ENCODE measurements around the gene ZSCAN26.

ZSCAN26 gene

DNA sequence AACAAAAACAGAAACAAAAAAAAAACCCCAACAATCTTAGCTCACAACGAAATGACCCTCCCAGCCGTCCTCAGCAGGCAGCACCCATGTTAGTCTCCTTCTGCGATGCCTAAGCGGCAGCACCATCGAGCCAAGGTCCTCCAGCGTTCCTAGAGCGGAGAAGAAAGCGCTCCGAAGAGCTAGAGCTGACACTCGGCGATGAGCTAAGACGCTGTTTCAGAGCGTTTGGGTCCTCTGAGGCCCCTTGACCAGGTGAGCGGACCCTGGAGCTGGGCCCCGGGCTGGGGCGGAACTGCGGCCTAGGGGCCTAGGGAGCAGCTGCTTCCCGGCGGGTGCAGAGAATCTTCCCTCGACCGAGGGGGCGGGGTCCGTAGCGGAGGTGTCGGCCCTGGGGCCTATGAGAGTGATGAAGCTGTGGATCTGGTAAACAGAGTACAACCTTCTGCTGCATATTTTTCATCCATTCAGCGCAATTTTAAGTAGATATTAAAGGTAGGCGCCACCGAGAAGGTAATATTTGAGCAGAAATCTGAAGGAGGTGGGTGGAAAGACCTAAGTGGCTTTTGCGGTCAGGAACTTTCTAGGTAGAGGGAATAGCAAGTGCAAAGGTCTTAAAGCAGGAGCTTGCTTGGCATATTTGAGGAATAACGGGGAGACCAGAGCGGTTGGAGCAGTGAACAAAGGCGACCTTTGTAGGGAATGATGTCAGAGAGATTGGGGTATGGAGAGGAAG, at the start of gene ZSCAN26:
ZSCAN26 (plus strand) TSS at position 182 of the 733 bp plus-strand sequence. CDS start 4,777 bp downstream, outside the sequence.
- peak; percentile 91 for DNase-seq

DNA sequence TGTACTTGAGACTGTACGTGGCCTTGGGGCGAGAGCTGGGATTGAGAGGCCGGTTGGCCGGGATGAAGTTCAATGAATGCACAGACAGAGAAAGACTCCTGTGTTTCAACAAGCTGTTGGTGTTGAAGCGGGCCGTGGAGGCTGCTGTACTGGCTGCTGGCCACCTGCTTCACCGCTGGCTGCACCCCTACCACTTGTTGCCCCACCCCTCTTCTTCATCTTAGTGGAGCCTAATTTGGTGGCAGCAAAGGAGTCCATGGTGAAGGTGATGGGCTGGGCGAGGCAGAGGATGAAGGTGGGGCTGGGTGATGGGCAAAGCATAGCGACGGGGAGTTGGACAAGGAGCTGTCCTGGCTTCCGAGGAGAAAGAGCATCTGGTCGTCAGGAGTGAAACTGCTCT, 49.1 kb upstream of the ZSCAN26 start:
- DNase-seq = no peak

DNA sequence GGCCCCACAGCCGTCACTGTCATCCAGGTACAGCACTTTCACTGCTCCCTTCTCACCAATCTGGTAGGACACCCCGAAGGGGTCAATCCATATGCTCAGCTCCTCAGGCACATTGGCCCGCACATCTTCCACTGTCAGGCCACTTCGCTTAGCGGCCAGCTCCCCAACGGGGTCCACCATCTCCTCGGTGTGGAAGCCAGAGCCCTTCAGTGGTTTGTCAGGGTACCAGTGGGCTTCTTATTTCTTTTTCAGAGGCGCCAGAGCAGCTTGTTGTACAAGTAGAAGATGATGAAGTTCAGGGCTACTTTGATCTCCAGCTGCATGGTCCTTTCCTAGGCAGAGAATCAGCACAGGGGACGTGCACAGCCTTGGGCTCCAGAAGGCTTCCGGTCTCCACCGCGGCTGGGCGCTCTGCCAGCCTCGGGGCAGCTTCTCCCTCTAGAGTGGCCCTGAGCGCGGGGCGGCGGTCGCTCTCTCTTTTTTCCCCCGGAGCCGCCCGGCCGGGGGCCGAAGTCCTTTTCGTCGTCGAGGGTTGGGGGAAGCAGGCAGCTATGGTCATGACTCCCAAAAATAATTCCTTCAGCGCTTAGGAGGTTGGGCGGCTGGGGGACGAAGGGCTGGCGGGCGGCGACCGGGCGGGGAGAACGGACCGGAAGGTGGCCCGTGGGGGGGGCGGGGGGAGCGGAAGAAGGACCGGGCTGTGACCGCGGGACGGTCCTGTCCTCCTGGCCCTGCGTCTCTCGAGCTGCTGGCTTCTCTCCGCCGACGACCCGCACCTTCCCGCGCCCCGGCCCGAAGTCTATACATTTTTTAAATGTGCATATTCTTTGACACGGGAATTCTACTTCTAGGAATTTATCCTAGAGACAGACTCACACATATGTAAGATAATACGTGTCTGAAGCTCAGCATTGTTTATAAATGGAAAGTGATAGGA, 48.4 kb upstream of the ZSCAN26 start:
- DNase-seq = no peak

DNA sequence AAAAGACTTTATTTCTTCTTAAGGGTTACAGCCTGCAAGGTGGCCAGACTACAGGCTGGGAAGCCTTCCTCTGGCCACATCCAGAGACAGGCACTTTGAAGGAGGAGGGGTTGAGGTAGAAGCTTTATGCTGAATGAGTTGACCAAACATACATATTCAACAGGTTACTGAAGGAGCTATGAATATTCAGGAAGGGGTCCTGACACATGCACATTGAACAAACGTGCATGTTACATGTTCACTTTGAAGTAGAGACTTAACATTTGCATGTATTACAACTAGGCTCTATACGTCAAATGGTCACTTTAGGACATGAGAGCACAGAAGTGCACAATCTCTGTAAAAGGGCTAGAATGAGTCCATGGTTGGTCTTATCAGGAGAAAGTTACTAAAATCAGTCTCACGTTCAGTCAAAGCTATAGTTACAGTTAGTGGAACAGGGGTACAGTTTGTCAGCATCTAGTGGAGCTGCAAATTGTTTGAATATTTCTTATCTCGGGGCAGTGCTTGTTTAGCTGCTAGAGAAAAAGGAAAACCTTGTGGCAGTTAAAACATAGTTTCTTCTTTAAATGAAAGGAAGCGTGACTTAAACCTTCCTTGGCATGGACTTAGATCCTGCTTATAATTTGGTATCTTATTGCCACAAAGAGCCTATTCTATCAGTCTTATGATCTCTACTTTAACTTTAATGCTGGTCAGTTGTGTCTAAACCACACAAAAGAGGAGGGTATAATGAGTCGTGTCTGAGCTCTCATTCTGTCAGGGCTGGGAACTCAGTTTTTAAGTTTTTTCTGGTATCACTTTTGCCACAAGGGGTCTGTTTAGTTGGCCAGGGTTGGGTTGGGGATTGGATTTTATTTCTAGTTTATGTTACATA, 46.4 kb upstream of the ZSCAN26 start:
- no peak for DNase-seq

DNA sequence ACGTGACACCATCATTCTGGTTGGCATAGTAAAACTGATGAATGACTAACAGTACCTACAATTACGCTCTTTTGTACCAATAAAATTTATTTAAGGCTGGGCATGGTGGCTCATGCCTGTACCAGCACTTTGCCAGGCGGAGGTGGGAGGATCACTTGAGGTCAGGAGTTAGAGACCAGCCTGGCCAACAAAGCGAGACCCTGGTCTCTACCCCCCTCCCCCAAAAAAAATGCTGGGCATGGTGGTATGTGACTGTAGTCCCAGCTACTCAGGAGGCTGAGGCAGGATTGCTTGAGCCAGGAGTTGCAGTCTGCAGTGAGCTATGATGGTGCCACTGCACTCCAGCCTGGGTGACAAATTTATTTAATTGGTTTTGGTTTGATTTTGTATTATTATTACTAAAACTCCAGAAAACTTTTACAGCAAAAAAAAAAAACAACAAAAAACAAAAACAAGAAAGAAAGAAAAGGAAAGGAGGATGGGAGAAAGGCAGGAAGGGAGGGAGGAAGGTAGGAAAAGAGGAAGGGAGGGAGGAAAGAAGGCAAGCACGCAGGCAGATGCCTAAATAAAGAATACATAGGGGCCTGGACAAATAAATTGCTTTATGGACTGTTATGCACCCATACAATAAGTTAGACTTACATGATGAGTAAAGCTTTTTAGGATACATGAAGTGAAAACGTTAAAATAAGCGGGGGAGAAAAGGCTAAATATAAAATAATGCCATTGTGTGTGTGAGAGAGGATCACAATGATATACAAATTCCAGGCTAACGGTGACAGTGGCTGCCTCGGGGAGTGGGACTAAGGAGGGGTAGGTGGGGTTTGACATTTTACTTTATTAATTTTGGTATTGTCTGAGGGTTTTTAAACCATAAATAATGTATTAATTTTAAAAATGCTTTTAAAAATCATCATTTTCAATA, 42.5 kb upstream of the ZSCAN26 start:
- DNase-seq = no peak

DNA sequence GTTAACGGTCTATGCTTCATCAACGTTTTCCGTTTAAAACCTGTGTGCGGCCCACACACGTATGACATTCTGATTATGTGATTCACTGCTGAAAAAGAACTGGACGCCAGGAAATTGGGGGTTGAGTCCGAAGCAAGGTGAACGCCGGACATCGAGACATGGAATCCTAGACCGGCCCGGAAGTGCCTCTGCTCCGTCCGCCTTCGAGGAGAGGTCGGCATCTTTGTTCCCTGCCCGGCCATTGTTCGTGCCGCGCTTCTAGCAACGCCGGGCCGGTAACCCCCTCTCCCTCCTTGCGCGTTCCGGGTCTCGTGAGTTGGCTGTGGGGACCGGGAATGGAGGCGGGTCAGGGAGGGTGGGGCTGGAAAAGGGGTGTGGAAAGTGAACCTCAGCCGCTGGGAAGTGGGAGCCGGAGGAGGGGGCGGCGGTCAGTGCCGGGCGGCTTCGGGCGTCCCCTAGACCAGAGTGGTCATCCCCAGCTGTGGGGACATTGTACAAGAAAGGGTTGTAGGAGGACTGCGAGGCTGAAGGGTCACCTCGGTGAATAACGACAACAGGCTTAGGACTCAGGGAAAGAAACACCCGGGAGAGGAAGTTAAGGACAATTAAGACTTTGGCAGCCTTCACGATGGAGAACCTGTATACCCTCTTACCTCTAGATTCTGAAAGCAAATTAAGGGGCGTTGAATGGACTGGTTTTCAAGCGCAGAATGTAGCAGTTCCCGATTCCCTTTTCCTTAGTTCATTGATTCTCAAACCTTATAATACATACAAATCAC, 41.7 kb upstream of the ZSCAN26 start, which contains the start of gene ZSCAN9:
ZSCAN9 (plus strand) TSS at position 220 of the 779 bp plus-strand sequence. CDS start 1,810 bp downstream, outside the sequence.
- peak; percentile 47 for DNase-seq

DNA sequence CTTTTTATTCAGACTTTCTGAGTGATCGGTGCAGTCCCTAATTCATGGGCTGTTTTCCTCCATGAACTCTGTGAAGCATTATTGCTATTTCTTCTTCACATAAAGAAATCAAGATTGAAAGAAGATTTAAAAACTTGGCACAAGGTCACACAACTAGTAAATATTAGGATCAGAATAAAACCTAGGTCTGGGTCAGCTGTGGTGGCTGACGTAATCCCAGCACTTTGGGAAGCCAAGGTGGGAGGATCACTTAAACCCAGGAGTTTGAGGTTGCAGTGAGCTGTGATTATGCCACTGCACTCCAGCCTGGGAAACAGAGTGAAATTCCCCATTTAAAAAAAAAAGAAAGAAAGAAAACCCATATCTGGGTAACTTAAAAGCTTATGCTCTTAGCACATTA, 40.5 kb upstream of the ZSCAN26 start:
- no peak for DNase-seq

DNA sequence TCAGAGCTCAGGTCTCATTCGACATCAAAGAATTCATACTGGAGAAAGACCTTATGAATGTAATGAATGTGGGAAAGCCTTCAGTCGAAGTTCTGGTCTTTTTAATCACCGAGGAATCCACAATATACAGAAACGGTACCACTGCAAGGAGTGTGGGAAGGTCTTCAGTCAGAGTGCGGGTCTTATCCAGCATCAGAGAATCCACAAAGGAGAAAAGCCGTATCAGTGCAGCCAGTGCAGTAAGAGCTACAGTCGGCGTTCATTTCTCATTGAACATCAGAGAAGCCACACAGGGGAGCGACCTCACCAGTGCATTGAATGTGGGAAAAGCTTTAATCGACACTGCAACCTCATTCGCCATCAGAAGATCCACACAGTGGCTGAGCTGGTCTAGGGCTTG, 34.2 kb upstream of the ZSCAN26 start:
- DNase-seq = no peak

DNA sequence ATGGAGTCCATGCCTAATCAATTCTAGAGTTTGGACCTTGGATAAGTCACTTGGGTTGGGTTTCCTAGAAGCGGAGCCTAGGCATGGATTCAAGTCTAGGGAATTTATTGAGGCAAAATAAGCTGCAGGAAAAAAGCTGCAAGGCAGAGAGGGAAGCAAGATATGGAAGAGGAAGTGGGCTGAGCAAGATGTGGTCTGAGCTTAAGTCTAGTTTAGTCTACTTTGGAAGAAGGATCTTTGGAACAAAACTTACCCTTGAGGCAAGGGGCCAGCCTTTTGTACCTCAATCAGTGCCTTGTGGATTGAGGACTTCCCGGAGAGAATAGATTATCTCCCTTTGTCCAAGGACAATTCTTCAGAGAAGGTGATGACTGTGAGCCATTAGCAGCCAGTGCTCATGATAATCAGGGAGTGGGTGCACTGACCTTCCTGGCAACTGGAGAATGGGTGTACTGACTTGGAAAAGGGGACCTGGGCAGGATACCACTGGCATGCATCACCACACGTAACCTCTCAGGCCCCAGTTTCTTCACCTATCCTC, 31.0 kb upstream of the ZSCAN26 start:
- no peak for DNase-seq

DNA sequence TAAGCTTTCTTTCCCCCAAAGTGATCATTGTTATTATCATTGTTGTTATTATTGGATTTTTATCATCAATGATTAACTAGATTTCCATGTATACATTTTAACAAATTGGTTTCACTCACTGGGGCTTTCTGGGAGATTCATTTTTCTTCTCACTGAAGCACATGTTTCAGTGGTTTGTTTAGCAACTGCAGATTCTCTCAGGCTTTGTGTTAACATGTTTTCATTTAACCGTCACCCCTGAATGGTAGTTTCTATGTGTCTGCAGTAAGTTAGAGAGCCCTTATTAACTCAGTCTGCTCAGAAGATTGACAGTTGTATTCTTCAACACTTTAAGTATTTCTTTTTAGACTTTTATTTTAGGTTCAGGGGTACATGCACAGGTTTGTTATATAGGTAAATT, 27.3 kb upstream of the ZSCAN26 start:
- DNase-seq = no peak

DNA sequence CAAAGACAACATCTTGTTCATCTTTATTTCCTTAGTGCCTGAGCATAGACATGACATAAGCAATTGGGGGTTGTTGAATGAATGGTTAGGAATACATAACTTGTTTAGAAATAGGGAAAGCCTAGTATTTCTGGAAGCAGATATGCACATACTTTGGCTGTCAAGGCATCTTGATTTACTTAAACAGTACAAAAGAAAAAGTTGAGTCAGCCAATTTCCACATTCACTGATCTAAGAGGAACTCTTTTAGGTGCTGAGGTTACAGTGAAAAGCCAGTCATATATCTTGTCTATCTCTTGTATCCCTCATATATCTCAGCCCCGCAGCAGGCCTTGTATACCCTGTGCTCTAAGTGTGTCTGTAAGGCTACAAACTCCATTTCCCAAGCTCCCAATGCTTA, 26.5 kb upstream of the ZSCAN26 start:
- DNase-seq = no peak

DNA sequence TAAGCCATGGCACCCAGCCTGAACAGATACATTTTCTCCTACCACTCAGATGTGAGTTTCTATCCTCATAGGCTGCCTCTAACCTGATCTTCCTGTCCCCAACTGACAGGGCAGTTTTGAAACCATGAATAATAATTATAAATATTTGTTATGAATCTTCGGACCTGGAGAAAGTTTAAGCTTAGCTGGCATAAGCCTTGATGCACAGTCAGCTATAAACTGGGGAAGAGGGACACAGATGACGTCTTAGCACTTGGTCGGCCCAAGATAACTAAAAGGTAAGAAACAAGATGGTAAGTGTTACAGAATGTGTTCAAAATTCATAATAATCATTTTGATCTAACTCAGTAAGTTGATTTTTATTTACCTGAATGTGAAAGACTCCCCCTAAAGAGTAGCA, 23.0 kb upstream of the ZSCAN26 start:
- no peak for DNase-seq

DNA sequence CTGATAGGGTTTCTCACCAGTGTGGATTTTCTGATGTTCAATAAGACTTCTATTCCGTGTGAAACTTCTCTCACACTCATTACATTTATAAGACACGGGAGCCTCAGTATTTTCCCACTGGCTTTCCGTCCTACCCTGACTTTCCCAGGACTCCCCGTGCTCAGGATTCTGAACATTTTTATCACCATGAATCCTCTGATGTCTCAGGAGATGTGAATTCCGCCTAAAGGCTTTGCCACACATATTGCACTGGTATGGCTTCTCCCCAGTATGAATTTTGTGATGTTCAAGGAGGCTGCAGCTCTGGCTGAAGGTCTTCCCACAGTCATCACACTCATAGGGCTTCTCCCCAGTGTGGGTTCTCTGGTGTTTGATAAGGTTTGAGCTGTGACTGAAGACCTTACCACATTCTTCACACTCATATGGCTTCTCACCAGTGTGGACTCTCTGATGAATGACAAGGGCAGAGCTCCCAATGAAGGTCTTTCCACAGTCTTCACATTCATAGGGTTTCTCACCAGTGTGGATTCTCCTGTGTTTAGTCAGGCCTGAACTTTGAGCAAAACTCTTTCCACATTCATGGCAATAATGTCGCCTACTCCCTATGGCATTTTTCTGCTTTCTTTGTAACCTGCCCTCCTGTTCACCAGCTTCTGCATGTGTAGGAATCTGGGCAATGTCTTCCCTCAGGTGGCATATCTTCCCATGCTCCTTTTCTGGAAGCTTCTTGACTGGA, 21.6 kb upstream of the ZSCAN26 start:
- DNase-seq = no peak

DNA sequence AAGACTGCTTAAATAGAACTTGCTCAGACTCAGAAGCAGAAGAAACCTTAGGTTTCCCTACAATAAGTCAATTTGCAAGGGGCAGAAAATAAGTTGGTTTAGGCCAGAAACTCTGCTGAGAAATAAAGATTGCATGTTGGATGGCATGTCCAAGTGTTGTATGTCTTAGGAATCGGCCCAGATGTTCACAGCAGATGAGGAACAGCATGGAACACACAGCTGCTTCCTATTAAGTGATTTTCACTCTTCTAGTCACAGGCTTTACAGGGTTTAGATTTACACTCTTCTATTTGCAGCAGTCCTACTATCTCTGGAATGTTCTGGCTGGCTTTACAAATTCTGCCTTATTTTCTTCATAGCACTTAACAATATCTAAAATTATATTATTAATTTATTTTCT, 18.0 kb upstream of the ZSCAN26 start:
- DNase-seq = no peak

DNA sequence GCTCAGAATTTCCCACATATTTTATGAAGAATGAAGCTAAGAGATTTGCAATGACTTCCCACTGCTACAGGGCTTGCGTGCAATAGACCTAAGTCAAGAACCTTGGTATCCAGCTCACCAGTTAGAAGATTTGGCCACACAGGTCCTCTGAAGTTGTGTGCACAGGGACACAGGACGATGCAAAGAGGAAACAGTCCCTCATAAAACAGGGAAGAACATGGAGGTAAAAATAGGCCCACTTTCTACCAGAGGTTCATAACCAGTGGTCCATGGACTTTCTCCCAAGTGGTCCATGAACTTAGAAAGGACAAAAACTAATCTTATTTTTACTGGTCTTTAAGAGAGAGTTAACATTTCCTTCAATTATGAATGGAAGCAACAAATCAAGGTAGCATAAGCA, 16.2 kb upstream of the ZSCAN26 start:
- DNase-seq = no peak

DNA sequence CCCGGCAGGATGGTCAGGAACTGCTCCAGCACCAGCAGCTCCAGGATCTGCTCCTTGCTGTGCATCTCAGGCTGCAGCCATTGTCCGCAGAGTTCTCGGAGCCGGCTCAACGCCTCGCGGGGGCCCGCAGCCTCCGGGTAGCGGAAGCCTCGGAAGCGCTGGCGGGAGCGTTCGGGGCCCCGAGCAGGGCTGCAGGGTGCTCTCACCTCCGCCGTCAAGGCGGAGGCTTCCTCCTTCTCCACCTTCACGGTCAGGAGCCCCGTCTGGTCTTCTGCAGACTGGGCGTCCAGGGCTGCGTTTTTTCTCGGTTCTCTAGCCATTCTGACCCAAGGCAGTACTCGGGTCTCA, 15.3 kb upstream of the ZSCAN26 start:
- DNase-seq = peak; percentile 37

DNA sequence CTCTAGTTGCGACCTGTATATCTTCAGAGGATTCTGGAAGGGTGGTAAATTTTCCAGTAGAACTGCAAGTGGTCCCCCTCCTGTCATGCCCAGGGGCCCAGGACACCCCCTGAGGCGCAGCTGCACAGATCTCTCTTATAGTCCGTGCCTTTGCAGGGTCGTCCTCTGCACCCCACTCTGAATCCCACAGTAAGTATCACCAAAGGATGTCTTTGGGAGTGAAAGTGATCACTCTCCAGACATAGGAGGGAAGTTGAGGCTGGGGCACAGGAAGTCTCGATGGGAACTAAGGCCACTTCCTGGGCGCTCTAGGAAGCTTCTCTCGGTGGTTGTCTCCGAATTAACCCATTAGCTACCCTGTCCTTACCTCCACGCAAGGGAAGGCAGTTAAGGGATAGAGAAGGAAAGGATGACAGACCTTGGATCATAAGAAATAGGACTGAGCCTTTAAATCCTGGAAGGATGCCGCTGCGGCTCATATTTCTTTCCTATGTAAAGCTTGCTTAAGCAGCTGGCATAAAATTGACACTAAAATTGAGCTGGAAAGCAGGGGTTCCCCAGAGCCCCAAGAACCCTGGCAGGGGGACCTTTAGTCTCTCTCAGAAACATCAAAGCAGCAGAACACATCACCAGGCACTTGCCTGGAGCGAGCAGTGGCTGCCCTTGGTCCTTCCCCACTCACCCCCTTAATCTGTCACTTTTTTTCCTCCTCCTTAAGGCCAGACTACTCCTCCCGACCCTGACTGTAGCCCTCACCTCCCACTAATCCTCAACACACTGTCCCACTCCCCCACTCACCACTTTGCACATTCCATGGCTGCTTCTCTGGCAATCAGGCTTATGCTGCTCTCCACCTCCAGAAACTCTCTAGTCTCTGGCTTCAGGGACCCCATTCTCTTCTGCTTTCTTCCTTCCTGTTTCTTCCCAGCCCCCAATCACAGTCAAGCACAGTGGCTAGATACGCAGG, 14.7 kb upstream of the ZSCAN26 start, which contains the start of gene ZKSCAN4:
ZKSCAN4 (minus strand) TSS at position 261 of the 967 bp plus-strand sequence. CDS start 289 bp downstream, outside the sequence.
- DNase-seq = peak; percentile 83

DNA sequence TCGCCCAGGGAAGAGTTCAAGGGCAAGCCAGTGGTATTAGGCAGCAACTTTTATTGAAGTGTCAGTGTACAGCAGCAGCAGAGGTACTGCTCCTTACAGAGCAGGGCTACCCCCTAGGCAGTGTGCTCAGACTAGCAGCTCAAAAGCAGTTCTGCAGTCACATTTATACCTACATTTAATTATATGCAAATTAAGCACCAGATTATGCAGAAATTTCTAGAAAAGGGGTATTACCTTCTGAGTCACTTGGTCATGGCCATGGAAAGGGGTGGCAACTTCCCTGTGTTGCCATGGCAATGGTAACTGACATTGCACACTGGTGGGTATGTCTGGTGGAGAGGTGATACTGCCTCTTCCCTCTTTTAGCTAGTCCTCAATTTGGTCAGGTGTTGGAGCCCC, 12.8 kb upstream of the ZSCAN26 start:
- no peak for DNase-seq

DNA sequence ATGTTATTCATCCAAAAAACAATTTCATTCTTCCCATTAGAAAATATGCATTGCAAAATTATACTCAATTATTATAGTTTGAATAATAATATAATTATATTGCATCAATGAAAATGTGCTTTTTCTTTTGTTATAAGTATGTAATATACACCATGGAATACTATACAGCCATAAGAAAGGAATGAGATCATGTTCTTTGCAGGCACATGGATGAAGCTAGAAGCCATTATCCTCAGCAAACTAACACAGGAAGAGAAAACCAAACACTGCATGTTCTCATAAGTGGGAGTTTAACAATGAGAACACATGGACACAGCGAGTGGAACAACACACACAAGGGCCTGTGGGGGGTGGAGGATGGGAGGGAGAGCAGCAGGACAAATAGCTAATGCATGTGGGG, 9.9 kb upstream of the ZSCAN26 start:
- DNase-seq = no peak

Measured in activated naive CD4-positive, alpha-beta T cell treated with Interleukin-2 at 50 U/mL for 16 hours (primary cell).